WTC11 (cell line): Measurements from ENCODE around the gene SH2D3C. TPM values are rescaled to one million over a fixed set of nuclear protein-coding genes. Genes with fewer than 3 reads are reported as not detected.

Source experiments
- ATAC-seq: fragments of 200-7000 bp; cut with Tn5 transposase; 2 replicates; pipeline ENCODE4 v1.10.0; 2021; ENCODE audit warnings: mild to moderate bottlenecking, moderate library complexity
- CTCF ChIA-PET: fragments of 300-600 bp; sonication (Branson Sonifier 250); formaldehyde crosslinking; loops from one replicate; lab custom pipeline; 2021; ENCODE audit warnings: antibody characterized with exemption; lab: Charles Lee
- POLR2A ChIA-PET: fragments of 350-600 bp; sonication (Branson Sonifier 250); formaldehyde crosslinking; loops from one replicate; lab custom pipeline; 2021; ENCODE audit warnings: antibody characterized with exemption; lab: Charles Lee
- DNase-seq: peaks from one replicate; pipeline ENCODE4 v3.0.0; 2021; ENCODE audit warnings: low spot score
- H3K27ac Mint-ChIP-seq: 2 replicates; pipeline ENCODE4 v1.8.0; 2021; ENCODE audit warnings: mixed read lengths
- H3K27me3 Mint-ChIP-seq: 2 replicates; pipeline ENCODE4 v1.8.0; 2021; ENCODE audit warnings: low read depth, mild to moderate bottlenecking, moderate library complexity, mixed read lengths
- H3K36me3 Mint-ChIP-seq: 2 replicates; pipeline ENCODE4 v1.8.0; 2021; ENCODE audit warnings: mixed read lengths
- H3K4me1 Mint-ChIP-seq: 2 replicates; pipeline ENCODE4 v1.8.0; 2022; ENCODE audit warnings: mixed read lengths
- H3K4me3 Mint-ChIP-seq: 2 replicates; pipeline ENCODE4 v1.8.0; 2021; ENCODE audit warnings: mild to moderate bottlenecking, moderate library complexity, mixed read lengths
- H3K9me3 Mint-ChIP-seq: 2 replicates; pipeline ENCODE4 v1.8.0; 2021; ENCODE audit warnings: mixed read lengths
- AFF4 ChIP-seq: sonication (generic); formaldehyde crosslinking; IDR thresholded peaks from 2 replicates; pipeline ENCODE4 v1.8.1; 2023; ENCODE audit warnings: mild to moderate bottlenecking, missing genetic modification reagents, borderline replicate concordance
- AR ChIP-seq: fragments of 250-450 bp; sonication (Bioruptor Pico); IDR thresholded peaks from 2 replicates; pipeline ENCODE4 v1.9.0; 2021; ENCODE audit warnings: mild to moderate bottlenecking
- CDX4 ChIP-seq: fragments of 250-450 bp; sonication (Bioruptor Pico); IDR thresholded peaks from 2 replicates; pipeline ENCODE4 v1.9.0; 2021; ENCODE audit warnings: moderate library complexity, mild to moderate bottlenecking, inconsistent platforms, borderline replicate concordance
- KAT7 ChIP-seq: sonication (generic); formaldehyde crosslinking; IDR thresholded peaks from 2 replicates; pipeline ENCODE4 v1.8.1; 2023; ENCODE audit warnings: missing genetic modification reagents, mild to moderate bottlenecking, borderline replicate concordance
- NFATC4 ChIP-seq: fragments of 250-450 bp; sonication (Bioruptor Pico); IDR thresholded peaks from 2 replicates; pipeline ENCODE4 v1.9.0; 2021; ENCODE audit warnings: mild to moderate bottlenecking
- PRDM15 ChIP-seq: sonication (generic); formaldehyde crosslinking; IDR thresholded peaks from 2 replicates; pipeline ENCODE4 v1.8.0; 2022; ENCODE audit warnings: missing genetic modification reagents
- STAT6 ChIP-seq: sonication (generic); formaldehyde crosslinking; conservative IDR thresholded peaks from 2 replicates; pipeline ENCODE4 v1.8.1; 2023; ENCODE audit warnings: mild to moderate bottlenecking, low read depth, missing genetic modification reagents, moderate library complexity
- USF2 ChIP-seq: sonication (generic); formaldehyde crosslinking; IDR thresholded peaks from 2 replicates; pipeline ENCODE4 v1.8.1; 2023; ENCODE audit warnings: mild to moderate bottlenecking, missing genetic modification reagents, moderate library complexity
- ZNF121 ChIP-seq: sonication (generic); formaldehyde crosslinking; IDR thresholded peaks from 2 replicates; pipeline ENCODE4 v1.8.0; 2023; ENCODE audit warnings: missing genetic modification reagents
- total RNA-seq: library from RNA; stranded (reverse); gene quantifications from 3 replicates; pipeline ENCODE4 v1.2.3, GENCODE V29; 2021

The SH2D3C gene
- total RNA-seq, 1 experiment from 2014 or later, result 5.4 TPM

- TF ChIP-seq STAT6 (CRISPR knock-in tag), result no peak
- TF ChIP-seq AR, result no peak
These were observed at the start of gene SH2D3C (continued) for GRCh38 chr9:127778280-127779135.

GRCh38 chr9:127826253-127826913 lies 47.9 kb upstream of the SH2D3C start:
- ATAC-seq (no peak), DNase-seq (no peak)
- H3K27ac Mint-ChIP-seq, result no peak overlapping the region
- H3K27me3 Mint-ChIP-seq, result peaks cover 23% of the 10 kb centered on the region
- H3K9me3 Mint-ChIP-seq, result no peaks in the 10 kb centered on the region
- H3K4me1 Mint-ChIP-seq, result peaks cover 33% of the 10 kb centered on the region
- H3K36me3 Mint-ChIP-seq, result peaks cover 4% of the 10 kb centered on the region; the same call in 1 of the 2 replicates
- ChIA-PET CTCF (interaction anchor here (0.9 to 6.6 kb wide), 12 partner anchors 10 to 77 kb away, joined by 3 to 115 read pairs (median 4); no protein-coding TSS in a partner anchor), POLR2A (no interaction called here)
- no peak for TF ChIP-seq KAT7
- TF ChIP-seq ZNF121, result no peak
- no peak for TF ChIP-seq USF2
- no peak for TF ChIP-seq NFATC4
- TF ChIP-seq CDX4 (CRISPR knock-in tag), result no peak
- TF ChIP-seq AFF4 (CRISPR knock-in tag), result no peak
- TF ChIP-seq PRDM15, result no peak
- no peak overlapping the region for H3K4me3 Mint-ChIP-seq
